ENCODE data around the gene PHF8.

DNA sequence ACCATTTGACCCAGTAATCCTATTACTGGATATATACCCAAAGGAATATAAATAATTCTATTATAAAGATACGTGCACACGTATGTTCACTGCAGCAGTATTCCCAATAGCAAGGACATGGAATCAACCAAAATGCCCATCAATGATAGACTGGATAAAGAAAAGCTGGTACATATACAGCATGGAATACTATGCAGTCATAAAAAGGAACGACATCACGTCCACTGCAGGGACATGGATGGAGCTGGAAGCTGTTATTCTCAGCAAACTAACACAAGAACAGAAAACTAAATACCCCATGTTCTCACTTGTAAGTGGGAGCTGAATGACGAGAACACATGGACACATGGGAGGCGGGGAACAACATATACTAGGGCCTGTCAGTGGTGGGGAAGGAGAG, 69.7 kb downstream of the PHF8 start:
- TF ChIP-seq, protein P1, sequence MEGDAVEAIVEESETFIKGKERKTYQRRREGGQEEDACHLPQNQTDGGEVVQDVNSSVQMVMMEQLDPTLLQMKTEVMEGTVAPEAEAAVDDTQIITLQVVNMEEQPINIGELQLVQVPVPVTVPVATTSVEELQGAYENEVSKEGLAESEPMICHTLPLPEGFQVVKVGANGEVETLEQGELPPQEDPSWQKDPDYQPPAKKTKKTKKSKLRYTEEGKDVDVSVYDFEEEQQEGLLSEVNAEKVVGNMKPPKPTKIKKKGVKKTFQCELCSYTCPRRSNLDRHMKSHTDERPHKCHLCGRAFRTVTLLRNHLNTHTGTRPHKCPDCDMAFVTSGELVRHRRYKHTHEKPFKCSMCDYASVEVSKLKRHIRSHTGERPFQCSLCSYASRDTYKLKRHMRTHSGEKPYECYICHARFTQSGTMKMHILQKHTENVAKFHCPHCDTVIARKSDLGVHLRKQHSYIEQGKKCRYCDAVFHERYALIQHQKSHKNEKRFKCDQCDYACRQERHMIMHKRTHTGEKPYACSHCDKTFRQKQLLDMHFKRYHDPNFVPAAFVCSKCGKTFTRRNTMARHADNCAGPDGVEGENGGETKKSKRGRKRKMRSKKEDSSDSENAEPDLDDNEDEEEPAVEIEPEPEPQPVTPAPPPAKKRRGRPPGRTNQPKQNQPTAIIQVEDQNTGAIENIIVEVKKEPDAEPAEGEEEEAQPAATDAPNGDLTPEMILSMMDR (conservative IDR thresholded peaks at IDR 0.05; ENCODE audit: low read depth, low read length): no peak
- TF ChIP-seq EZH2 (IDR thresholded peaks at IDR 0.05; ENCODE audit: borderline replicate concordance, low read depth, low read length, poor library complexity, severe bottlenecking): no peak

Data from A673 (cell line).